SK-N-SH (cell line): ENCODE data around the gene RTN4RL1.

Experiments
- CHD2 ChIP-seq: fragments of 150-350 bp; IDR thresholded peaks from 2 replicates; pipeline ENCODE4 v1.6.1; 2018; ENCODE audit warnings: low read length; ENCODE audit not compliant: partially characterized antibody
- POLR2AphosphoS5 ChIP-seq: IDR thresholded peaks from 2 replicates; pipeline ENCODE4 v1.6.1; 2012; ENCODE audit warnings: low read depth, low read length
- REST ChIP-seq: IDR thresholded peaks from 2 replicates; pipeline ENCODE4 v1.6.1; 2012; ENCODE audit warnings: mild to moderate bottlenecking, low read depth, low read length, moderate library complexity
- RFX5 ChIP-seq: IDR thresholded peaks from 2 replicates; pipeline ENCODE4 v1.6.1; 2012; ENCODE audit warnings: mild to moderate bottlenecking, improper control_type of control experiment, low read length
- SIN3A ChIP-seq: IDR thresholded peaks from 2 replicates; pipeline ENCODE4 v1.6.1; 2012; ENCODE audit warnings: low read depth, mild to moderate bottlenecking, low read length, moderate library complexity, borderline replicate concordance
- SMC3 ChIP-seq: IDR thresholded peaks from 2 replicates; pipeline ENCODE4 v1.6.1; 2012; ENCODE audit warnings: low read depth, low read length, improper control_type of control experiment
- USF2 ChIP-seq: fragments of 150-350 bp; IDR thresholded peaks from 2 replicates; pipeline ENCODE4 v1.6.1; 2017; ENCODE audit warnings: antibody characterized with exemption, low read length, low read depth, borderline replicate concordance
- TF ChIP-seq, protein P1 (sequence below): fragments of 200-600 bp; sonication (generic); IDR thresholded peaks from 2 replicates; pipeline ENCODE4 v1.6.1; 2017; ENCODE audit warnings: antibody characterized with exemption, mild to moderate bottlenecking, moderate library complexity

DNA sequence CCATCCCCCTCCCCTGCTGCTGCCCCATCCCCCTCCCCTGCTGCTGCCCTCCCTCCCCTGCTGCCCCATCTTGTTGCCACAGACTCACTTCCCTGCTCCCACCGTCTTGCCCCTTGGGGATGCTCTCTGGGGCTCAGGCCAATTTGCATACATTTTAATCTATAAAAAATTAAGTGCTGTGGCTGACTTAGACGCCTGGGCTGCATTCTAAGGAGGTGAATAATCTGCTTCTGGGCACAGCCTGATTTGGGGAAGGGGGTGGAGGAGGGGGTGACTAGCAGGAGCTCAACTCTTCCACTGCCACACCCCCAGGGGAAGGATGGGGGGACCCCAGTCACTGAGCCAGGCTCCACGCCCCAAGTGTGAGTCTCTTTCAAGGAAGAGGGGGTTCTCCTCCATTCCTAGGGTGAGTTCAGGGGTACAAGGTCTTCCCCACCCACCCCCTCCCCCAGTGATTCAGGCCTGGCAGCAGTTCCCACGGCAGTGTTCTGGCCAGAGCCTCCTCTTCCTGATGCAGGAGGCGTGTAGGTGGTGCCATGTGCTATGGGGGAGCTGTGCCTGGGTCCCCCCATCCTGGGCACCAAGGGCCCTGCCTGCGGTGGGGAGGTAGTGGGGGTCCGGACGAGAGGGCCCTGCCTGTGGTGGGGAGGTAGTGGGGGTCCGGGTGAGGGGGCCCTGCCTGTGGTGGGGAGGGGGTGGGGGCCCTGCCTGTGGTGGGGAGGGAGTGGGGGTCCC, 9.8 kb upstream of the RTN4RL1 start:
- TF ChIP-seq, protein P1, sequence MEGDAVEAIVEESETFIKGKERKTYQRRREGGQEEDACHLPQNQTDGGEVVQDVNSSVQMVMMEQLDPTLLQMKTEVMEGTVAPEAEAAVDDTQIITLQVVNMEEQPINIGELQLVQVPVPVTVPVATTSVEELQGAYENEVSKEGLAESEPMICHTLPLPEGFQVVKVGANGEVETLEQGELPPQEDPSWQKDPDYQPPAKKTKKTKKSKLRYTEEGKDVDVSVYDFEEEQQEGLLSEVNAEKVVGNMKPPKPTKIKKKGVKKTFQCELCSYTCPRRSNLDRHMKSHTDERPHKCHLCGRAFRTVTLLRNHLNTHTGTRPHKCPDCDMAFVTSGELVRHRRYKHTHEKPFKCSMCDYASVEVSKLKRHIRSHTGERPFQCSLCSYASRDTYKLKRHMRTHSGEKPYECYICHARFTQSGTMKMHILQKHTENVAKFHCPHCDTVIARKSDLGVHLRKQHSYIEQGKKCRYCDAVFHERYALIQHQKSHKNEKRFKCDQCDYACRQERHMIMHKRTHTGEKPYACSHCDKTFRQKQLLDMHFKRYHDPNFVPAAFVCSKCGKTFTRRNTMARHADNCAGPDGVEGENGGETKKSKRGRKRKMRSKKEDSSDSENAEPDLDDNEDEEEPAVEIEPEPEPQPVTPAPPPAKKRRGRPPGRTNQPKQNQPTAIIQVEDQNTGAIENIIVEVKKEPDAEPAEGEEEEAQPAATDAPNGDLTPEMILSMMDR = no peak
- no peak for TF ChIP-seq CHD2
- TF ChIP-seq RFX5 = no peak
- no peak for TF ChIP-seq SMC3
- TF ChIP-seq POLR2AphosphoS5 = no peak
- TF ChIP-seq SIN3A = no peak
- no peak for TF ChIP-seq REST
- no peak for TF ChIP-seq USF2
